Fibroblast of skin of scalp (primary cell): ENCODE results near the gene ZER1.
A peak's percentile ranks its signal among the peaks of the same experiment; 100 is the strongest.

Experiments
- DNase-seq: peaks from one replicate; pipeline ENCODE4 v3.0.0-alpha.2; 2013

Gene ZER1

DNA sequence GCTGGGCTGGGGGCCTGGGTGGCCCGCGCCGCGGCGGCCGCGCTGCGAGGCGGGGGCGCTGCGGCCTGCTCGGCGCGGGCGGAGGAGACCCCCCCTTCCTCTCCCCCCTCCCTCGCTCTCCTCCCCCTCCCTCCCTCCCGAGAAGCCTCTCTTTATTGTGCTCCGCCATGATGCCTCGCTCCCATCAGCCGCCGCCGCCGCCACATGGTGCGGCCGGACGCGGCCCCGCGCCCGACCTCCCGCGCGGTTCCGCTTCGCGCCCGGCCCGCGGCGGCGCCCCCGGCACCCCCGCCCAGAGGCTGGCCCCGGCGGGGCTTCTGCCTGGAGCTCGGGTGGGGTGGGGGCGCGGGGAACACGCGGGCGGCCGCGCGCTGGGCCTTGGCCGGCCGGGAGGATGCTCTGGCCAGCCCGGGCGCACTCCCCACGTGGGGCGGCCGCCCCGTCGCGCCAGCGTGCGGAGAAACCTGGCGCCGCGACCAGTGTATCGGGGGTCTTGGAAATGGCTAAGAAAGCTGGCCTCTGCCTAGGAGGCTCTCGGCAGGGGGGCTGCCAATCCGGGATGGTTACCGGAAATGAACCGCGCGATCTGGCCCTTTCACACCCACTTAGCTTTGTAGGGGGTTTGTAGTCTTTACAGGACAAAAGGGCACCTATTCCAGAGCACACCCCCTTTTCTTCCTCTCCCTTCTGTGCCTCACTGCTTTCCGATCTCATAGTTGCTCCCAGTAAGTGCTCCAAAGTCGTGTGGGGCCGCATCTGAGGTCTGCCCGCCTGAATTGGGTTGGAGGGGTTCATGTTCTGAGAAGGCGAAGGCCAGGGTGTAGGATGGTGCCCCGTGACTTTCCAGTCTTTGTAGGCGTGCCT lies 81.7 kb downstream of the ZER1 start:
- peak; percentile 65 for DNase-seq

GRCh38 chr9:128689293-128689774 lies 82.4 kb downstream of the ZER1 start:
- no peak for DNase-seq

GRCh38 chr9:128688501-128689292 lies 83.0 kb downstream of the ZER1 start, which contains the start of gene SET:
SET (plus strand) TSS chr9:128689222; CDS start chr9:128689583, 361 bp downstream.
- peak; percentile 96 for DNase-seq

GRCh38 chr9:128687453-128687852 lies 84.3 kb downstream of the ZER1 start:
- no peak for DNase-seq

DNA sequence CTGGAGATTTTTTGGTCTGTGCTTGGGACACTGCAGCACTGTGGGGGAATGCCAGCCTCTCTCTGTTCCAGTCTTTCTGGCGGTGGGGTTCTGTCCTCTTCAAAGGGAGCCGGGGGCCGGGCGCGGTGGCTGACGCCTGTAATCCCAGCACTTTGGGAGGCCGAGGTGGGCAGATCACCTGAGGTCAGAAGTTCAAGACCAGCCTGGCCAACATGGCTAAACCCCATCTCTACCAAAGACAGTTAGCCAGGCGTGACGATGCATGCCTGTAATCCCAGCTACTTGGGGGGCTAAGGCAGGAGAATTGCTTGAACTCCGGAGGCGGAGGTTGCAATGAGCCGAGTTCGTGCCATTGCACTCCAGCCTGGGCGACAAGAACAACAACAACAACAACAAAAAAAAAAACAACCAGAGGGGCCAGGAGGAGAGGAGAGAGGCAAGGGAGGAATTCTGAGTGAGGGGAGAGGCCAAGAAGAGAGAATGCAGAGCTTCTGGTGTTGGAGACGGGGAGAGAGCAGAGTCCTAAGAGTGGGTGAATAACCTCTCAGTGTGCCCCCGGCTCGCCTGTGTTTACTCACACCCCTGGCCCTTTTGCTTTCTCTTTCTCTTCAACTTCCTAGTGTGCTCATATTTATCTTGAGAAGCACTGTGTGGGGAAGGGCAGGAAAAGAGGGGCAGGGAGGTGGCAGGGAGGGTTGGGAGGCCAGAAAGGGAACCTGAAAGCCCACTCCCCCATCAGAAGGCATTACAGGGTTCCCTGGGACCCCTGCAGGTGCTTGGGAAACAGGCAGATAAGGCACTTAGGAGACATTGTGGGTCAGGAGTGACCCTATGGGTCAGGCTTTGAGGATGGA lies 85.9 kb downstream of the ZER1 start:
- no peak for DNase-seq

GRCh38 chr9:128684325-128685199 lies 87.2 kb downstream of the ZER1 start:
- peak; percentile 64 for DNase-seq

DNA sequence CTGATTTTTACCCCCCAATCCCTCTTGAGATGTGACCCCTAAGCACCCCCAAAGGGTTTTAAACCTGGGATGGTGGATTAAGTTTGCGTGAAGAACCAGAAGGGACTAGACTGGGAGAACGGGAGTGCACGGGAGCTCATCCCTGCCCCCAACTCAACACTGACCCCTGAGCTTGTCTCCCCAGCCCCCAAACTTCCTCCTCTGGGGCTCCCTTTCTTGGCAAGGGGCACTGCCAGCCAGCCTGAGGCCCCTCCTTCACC lies 87.7 kb downstream of the ZER1 start:
- DNase-seq: no peak

GRCh38 chr9:128683340-128684064 lies 88.2 kb downstream of the ZER1 start:
- peak; percentile 15 for DNase-seq
